GM18508 (cell line): Measurements from ENCODE around the gene PRDX5.
A peak's percentile ranks its signal among the peaks of the same experiment; 100 is the strongest.
"Not testable (repeated sequence)": the region's sequence is repeated elsewhere in the genome, so short reads cannot be mapped to it uniquely, and the experiment has no call there.

Experiments
- ATAC-seq: cut with Tn5 transposase; IDR thresholded peaks from one replicate; pipeline ENCODE4 v1.9.1; 2021; ENCODE audit warnings: moderate number of reproducible peaks; ENCODE audit not compliant: insufficient read depth, unreplicated experiment

PRDX5 gene

GRCh38 chr11:64322925-64323260 lies 5.0 kb downstream of the PRDX5 start:
- no peak for ATAC-seq

GRCh38 chr11:64323373-64323772 lies 5.5 kb downstream of the PRDX5 start:
- no peak for ATAC-seq

GRCh38 chr11:64323984-64324383 lies 6.1 kb downstream of the PRDX5 start:
- ATAC-seq = not testable (repeated sequence)

GRCh38 chr11:64324692-64325469 lies 7.0 kb downstream of the PRDX5 start:
- no peak for ATAC-seq

GRCh38 chr11:64327375-64327774 lies 9.5 kb downstream of the PRDX5 start:
- ATAC-seq = no peak

DNA sequence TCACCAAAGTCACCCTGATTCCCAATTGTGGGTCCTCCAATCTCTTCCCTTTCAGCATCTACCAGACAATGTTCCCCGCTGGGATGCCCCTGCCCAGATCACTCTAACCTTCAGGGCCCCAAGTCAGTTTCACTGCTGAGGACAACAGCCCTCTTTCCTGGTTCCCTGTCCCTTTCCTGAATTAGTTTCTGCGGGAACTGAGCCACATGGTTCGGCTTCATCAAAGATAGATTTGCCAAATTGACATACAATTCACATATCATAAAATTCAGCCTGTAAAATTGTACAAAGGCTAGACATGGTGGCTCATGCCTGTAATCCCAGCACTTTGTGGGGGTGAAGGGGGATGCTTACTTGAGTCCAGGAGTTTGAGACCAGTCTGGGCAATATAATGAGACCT lies 10.1 kb downstream of the PRDX5 start:
- ATAC-seq = no peak

- ATAC-seq = no peak
Measured at GRCh38 chr11:64330888-64331287, 13.0 kb downstream of the PRDX5 start.

DNA sequence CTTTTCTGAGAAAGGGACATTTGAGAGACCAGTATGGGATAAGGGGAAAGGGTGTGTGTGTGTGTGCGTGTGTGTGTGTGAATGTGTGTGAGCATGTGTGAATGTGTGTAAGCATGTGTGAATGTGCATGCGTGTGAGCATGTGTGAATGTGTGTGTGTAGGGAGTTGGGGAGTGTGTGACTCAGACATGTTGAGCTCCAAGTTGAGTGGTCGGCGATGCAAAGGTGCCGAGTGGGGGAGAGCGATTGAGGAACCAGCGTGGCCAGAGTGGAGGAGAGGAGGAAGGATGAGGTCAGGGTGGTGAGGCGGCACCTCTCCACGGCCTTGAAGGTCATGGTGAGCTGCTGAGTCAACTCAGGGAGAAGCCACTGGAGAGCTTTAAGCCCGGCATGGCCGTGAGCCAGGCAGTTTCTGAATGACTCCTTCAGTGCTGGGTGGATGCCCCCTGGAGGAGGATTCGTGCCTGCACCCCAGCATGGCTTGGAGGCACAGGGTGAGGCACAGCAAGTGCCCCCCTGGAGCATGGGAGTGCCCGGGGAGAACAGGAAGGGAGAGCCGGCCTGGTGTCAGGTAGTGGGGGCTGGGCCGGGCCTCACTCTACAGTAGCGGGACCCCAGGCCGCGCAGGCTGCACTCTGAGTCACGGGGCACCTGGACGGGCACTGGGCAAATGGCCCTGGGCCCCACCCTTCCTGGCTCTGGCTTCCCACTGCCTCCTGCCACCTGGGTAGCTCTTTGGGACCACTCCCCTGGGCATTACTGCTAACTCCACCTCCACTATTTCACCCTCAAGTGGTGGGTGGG lies 13.8 kb downstream of the PRDX5 start:
- ATAC-seq = no peak

- ATAC-seq = no peak
Measured at GRCh38 chr11:64333556-64333955, 15.6 kb downstream of the PRDX5 start.

DNA sequence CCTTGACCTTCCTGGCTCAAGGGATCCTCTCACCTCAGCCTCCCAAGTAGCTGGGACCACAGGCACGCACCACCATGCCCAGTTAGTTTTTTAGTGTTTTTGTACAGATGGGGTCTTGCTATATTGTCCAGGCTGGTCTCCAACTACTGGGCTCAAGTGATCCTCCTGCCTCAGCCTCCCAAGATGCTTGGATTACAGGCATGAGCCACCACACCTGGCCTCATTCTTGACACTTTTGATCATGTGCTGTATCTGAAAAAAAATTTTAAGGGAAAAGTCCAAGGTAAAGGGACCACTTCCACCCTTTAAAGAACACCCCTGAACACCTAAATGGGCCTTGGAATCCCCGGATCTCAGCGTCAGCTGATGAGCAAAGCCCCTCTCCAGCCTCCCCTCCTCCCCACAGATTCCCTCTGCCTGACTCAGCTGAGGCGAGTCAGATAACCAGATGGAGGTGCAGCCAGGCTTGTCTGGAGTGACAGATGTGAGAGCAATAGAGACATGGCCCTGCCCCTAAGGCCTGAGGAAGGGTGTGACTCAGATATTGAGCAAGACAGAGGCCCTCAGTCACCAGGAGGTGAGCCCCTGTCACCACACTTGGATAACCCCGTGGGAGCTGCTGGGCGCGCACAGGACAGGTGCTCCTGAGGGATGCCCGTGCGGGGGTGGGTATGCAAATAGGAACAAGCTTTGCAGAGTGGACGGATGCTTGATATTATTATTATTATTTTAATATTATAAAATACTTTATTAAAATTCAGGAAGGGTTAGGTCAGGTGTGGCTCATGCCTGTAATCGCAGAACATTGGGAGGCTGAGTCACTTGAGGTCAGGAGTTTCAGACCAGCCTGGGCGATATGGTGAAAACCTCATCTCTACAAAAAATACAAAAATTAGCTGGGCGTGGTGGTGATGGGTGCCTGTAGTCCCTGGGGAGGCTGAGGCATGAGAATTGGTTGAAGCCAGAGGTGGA lies 17.1 kb downstream of the PRDX5 start:
- peak; percentile 72 for ATAC-seq

- ATAC-seq = no peak
Measured at GRCh38 chr11:64337538-64338249, 19.8 kb downstream of the PRDX5 start.

DNA sequence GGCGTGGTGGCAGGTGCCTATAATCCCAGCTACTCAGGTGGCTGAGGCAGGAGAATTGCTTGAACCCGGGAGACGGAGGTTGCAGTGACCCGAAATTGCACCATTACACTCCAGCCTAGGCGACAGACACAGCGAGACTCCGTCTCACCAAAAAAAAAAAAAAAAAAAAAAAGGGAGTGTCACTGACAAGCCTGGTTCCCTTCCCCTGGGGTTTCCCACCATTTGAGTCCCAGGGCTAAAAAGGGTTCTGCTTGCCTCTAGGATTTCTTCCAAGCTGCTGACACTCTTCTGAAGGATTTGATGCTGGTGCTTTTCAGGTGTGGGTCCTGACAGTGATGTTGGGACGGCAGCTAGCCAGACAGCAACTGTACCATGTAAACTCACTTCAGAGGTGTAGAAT lies 20.8 kb downstream of the PRDX5 start:
- no peak for ATAC-seq

DNA sequence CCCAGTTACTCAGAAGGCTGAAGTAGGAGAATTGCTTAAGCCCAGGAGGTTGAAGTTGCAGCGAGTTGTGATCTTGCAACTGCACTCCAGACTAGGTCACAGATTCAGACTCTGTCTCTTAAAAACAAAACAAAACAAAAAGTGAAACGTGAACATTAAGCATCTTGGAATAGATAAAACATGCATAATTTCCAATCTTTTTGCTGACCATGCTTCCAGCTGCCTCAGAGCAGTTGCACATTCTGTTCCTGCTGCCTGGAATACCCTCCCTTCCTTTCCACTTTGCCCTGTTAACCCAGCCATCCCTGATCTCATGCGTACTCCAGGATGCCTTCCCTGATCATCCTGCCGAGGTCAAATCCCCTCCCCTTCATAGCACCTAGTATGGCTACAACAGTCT lies 21.4 kb downstream of the PRDX5 start:
- ATAC-seq = no peak

DNA sequence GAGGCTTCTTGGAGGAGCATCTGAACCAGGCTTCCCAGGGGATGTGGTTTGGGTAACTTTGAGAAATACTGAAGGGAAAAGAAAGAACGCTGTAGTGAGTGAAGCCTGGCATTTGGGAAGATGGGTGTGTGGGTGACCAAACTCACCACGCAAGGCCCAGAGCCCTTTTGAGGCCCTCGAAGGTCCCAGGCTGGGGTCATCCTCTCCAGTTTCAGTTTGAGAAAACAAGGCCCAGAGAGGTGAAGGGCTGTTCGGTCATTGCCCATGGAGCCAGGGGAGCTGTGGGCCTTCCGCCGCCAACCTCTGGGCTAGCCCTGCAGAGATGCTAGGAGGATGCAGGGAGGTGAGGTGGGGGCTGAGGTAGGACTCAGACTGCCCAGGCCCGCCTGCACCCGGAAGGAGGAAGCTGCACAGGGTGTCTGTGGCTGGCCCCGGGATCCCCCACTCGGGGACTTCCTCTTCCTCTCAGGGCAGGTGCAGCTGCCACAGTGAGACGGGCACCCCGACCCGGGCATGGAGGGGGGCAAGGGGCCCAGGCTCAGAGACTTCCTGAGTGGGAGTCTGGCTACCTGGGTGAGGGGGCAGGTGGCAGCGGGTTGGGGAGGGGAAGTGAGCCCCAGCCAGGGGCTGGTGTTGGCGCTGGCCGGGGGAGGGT lies 22.0 kb downstream of the PRDX5 start, which contains the start of gene CCDC88B:
Gene CCDC88B (plus strand): TSS at position 451 of the 655 bp plus-strand sequence. CDS start 63 bp downstream, at position 514.
- peak; percentile 44 for ATAC-seq

DNA sequence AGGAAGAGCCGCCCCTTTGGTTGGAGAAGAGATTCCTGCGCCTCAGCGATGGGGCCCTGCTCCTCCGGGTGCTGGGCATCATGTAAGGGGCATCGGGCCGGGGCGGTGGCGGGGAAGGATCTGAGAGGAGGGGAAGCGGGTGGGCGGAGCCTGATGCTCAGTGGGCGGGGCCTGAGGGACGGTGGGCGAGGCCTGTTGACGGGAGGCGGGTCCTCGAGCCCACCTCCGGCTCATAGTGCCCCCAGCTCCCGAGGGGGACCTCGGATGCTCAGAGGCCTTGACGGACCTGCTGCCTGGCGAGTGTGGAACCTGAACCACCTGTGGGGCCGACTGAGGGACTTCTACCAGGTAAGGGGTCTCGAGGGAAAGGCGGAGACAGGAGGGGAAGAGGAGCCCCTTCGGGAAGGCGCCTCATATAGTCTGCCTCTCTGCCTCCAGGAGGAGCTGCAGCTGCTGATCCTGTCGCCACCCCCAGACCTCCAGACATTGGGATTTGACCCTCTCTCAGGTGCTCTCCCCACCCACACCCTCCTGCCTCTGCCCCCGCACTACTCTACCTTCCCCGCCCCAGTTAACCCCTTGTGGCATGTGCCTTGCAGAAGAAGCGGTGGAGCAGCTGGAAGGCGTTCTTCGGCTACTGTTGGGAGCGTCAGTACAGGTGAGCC lies 22.9 kb downstream of the PRDX5 start:
- ATAC-seq = no peak

DNA sequence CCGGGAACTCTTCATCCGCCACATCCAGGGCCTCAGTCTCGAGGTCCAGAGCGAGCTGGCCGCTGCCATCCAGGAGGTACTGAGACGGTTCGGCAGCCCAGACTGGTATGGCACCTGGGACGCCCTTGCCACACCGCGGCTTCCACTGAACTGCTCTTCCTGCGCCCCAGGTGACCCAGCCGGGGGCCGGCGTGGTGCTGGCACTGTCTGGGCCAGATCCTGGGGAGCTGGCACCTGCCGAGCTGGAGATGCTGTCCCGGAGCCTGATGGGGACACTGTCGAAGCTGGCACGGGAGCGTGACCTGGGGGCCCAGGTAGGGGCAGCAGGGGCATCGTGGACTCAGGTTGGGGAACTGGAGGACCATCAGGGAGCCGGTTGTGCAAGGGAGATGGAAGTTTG lies 23.5 kb downstream of the PRDX5 start:
- ATAC-seq = no peak

GRCh38 chr11:64341851-64342791 lies 24.2 kb downstream of the PRDX5 start:
- no peak for ATAC-seq
